Measurements from ENCODE around the gene KCNA3. TPM values are rescaled to one million over a fixed set of nuclear protein-coding genes. Genes with fewer than 3 reads are reported as not detected.

The KCNA3 gene
- total RNA-seq, 4 donors from 2014 or later, result 2.2 to 21.5 (median 2.9) TPM

DNA sequence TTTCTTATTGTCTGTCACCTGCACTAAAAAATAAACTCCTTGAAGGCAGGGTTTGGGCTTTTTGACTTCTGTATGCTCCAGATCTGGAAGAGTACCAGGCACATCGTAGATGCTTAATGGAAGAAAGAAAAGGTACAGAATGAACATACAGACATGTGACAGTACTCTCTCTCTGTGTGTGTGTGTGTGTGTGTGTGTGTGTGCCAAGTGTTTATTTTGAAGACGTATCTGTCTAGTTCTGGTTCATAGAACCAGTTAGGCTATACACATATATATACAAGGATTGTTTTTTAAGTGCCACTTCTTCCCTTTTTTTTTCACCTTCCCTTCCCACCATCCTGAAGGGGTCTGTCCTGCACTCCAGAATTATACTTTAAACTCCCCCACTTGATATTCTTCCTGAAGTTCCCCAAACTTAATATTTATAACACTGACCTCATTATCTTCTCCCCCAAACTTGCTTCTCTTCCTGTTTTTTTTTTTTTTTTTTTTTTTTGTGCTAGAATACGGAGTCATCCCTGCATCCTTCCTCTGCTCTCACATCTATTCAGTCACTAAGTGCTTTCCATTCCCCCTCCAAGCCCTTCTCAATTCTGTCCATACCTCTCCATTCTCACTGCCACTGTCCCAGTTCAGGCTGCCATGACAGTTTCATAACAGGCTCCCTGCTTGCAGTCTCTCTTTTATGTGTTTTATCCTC lies 5.4 kb upstream of the KCNA3 start:
- H3K4me3 ChIP-seq, result no peak overlapping the region
- H3K9me3 ChIP-seq, result no peaks in the 10 kb centered on the region
- no peak for TF ChIP-seq CTCF (IDR thresholded peaks at IDR 0.05)
- TF ChIP-seq POLR2A (IDR thresholded peaks at IDR 0.05), result no peak
- H3K4me1 ChIP-seq, result peaks cover 0 to 2% (median 0%) of the 10 kb centered on the region in 4 donors
- DNase-seq, result no peak
- peaks cover 0 to 2% of the 10 kb centered on the region in 2 donors for H3K27me3 ChIP-seq
- H3K27ac ChIP-seq, result no peak overlapping the region
- H3K36me3 ChIP-seq, result no peaks in the 10 kb centered on the region

DNA sequence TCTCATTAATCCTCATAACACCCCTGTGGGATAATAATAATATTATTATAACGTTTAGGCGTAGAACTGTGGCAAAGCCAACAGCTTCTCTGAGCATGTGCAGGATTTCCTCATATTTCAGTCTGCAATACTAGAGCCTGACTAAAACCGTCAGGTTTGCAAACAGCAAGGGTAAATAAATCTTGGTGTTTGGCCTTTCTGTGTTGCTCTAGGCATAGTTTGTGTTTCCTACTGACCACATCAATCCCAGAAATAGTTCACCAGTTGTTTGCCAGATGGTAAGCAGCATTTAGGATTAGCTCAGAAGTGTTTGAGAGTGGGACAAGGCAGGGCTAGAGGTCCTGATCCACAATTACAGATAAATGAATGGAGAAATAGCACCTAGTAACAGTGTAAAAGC lies 2.8 kb upstream of the KCNA3 start:
- Histone ChIP-seq H3K36me3 (no peaks in the 10 kb centered on the region), H3K9me3 (no peaks in the 10 kb centered on the region), H3K27me3 (peaks cover 0 to 20% of the 10 kb centered on the region in 2 donors), H3K4me1 (peaks cover 0 to 15% (median 0%) of the 10 kb centered on the region in 4 donors), H3K27ac (no peak overlapping the region), H3K4me3 (no peak overlapping the region)
- TF ChIP-seq POLR2A (IDR thresholded peaks at IDR 0.05) (no peak), CTCF (IDR thresholded peaks at IDR 0.05) (no peak)
- no peak for DNase-seq

DNA sequence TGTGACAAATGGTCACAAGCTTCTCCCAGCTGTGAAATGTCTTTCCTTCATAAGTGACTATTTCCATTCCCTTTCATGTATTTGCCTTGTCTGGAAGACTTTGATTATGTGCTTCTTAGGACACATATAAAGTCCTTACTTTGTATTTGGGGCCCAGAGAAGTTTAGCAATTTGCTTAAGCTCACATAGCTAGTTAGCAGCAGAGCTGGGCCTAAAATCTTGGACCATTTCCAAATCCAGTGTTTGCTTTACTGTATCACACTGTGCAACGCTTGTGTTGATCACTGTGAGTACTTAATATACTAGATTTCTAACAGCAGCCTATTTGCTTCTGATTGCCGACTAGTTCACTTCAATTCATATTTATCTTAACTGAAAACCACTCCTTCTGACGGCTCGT lies 2.2 kb upstream of the KCNA3 start:
- TF ChIP-seq CTCF (IDR thresholded peaks at IDR 0.05) (no peak), POLR2A (IDR thresholded peaks at IDR 0.05) (no peak)
- Histone ChIP-seq H3K4me3 (no peak overlapping the region), H3K27ac (no peak overlapping the region), H3K4me1 (peaks cover 0 to 15% (median 0%) of the 10 kb centered on the region in 4 donors), H3K9me3 (no peaks in the 10 kb centered on the region), H3K36me3 (no peaks in the 10 kb centered on the region), H3K27me3 (peaks cover 0 to 20% of the 10 kb centered on the region in 2 donors)
- DNase-seq, result no peak

GRCh38 chr1:110675060-110675791 lies 486 bp upstream of the KCNA3 start:
- peaks cover 0 to 20% of the 10 kb centered on the region in 2 donors for H3K27me3 ChIP-seq

More at GRCh38 chr1:110675060-110675791, 486 bp upstream of the KCNA3 start:
- peak in 1 of 3 donors; percentile 19 for DNase-seq
- Histone ChIP-seq H3K27ac (peak overlapping the region; percentile 67 to 91 (median 88)), H3K4me1 (peaks cover 0 to 15% (median 0%) of the 10 kb centered on the region in 4 donors), H3K9me3 (no peaks in the 10 kb centered on the region), H3K36me3 (no peaks in the 10 kb centered on the region), H3K4me3 (peak overlapping the region; percentile 54 to 72 (median 65))
- no peak for TF ChIP-seq CTCF (IDR thresholded peaks at IDR 0.05)
- no peak for TF ChIP-seq POLR2A (IDR thresholded peaks at IDR 0.05)
